Stimulated activated CD4-positive, alpha-beta T cell treated with anti-CD3 and anti-CD28 coated beads, TNF-alpha, amount 100 ng/mL, for 1 hour (primary cell): ENCODE results near the gene MAG.

ENCODE experiments used
- DNase-seq, 3 donors: peaks; one replicate each; pipeline ENCODE4 v3.0.0-alpha.2; 2020; ENCODE audit warnings: low read depth in 3 of 3, low spot score in 1 of 3

The MAG gene

GRCh38 chr19:35265126-35265899 is 26.6 kb upstream of the MAG start:
- no peak for DNase-seq

DNA sequence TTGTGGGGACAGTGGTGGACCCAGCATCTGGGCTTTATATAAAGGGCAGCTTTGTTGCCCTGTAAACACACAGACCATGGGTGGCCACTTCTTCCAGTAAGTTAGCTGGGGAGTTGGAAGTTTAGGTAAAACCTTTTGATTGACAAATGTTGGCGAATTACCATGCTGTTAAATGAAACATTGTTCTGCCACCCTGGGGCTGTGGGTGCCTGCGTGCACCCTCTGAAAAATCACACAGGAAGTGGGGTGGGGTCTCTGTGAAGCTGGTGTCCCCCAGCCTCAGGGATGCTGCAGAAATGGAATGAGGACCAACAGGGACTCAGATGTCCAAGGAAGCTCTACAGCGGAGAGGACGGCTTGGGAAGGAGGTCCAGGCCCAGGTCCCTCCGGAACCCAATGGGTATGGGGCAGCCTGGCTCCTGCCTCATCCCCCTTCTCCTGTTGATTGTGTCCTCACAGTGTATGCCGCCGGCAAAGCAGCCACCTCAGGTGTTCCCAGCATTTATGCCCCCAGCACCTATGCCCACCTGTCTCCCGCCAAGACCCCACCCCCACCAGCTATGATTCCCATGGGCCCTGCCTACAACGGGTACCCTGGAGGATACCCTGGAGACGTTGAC is 26.0 kb upstream of the MAG start:
- no peak for DNase-seq

DNA sequence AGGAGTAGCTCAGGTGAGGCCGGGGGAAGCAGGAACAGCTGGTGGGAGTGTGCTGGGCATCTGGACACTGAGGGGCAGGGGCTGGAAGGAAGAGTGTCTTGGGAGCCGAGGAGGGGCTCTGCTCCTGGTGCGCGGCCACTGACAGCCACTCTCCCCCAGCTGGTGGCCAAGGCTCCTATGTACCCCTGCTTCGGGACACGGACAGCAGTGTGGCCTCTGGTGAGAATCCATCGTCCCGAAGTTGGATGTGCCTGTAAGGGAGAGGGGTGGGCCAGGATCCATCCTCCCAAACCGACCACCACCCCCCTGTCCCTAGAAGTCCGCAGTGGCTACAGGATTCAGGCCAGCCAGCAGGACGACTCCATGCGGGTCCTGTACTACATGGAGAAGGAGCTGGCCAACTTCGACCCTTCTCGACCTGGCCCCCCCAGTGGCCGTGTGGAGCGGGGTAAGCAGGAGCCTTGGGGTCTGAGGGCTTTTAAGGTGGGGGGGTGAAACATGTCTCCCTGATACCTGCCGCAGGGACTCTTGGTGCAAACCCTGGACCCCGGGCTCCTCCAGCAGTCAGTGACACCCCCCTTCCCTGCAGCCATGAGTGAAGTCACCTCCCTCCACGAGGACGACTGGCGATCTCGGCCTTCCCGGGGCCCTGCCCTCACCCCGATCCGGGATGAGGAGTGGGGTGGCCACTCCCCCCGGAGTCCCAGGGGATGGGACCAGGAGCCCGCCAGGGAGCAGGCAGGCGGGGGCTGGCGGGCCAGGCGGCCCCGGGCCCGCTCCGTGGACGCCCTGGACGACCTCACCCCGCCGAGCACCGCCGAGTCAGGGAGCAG is 25.2 kb upstream of the MAG start:
- DNase-seq: no peak

DNA sequence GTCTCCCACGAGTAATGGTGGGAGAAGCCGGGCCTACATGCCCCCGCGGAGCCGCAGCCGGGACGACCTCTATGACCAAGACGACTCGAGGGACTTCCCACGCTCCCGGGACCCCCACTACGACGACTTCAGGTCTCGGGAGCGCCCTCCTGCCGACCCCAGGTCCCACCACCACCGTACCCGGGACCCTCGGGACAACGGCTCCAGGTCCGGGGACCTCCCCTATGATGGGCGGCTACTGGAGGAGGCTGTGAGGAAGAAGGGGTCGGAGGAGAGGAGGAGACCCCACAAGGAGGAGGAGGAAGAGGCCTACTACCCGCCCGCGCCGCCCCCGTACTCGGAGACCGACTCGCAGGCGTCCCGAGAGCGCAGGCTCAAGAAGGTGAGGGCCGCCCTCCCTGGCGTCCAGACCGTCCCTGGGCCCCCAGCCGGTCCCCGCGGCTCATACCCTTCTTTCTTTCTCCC is 24.6 kb upstream of the MAG start:
- DNase-seq: peak in 1 of 3 donors; percentile 48

DNA sequence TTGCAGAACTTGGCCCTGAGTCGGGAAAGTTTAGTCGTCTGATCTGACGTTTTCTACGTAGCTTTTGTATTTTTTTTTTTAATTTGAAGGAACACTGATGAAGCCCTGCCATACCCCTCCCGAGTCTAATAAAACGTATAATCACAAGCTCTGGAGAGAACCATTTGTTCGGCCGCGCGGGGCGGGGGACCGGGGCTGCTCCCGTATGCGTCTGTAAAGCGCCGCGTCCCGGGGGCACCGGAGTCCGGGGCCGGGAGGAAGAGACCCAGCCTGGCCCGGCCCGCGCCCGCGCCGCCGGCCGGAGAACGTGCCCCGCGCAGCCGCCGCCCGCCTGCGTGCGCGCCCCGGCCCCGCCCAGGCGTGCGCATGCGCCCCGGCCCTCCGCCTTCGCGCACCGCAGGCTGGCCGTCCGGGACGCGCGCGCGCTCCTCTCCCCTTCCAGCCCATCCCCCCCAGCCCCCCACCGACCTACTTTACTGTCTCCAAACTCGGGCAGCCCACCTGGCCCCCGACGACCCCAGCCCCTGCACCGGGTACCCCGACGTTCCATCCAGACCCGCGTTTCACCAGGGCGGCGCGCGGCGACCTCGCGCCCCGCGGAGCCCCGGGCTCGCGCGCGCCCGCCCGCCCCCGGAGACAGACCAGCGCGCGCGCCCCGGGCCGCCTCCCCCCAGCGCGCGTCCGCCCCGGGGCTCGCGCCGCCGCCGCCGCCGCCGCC is 24.0 kb upstream of the MAG start:
- peak in 2 of 3 donors; percentile 60 to 65 for DNase-seq

DNA sequence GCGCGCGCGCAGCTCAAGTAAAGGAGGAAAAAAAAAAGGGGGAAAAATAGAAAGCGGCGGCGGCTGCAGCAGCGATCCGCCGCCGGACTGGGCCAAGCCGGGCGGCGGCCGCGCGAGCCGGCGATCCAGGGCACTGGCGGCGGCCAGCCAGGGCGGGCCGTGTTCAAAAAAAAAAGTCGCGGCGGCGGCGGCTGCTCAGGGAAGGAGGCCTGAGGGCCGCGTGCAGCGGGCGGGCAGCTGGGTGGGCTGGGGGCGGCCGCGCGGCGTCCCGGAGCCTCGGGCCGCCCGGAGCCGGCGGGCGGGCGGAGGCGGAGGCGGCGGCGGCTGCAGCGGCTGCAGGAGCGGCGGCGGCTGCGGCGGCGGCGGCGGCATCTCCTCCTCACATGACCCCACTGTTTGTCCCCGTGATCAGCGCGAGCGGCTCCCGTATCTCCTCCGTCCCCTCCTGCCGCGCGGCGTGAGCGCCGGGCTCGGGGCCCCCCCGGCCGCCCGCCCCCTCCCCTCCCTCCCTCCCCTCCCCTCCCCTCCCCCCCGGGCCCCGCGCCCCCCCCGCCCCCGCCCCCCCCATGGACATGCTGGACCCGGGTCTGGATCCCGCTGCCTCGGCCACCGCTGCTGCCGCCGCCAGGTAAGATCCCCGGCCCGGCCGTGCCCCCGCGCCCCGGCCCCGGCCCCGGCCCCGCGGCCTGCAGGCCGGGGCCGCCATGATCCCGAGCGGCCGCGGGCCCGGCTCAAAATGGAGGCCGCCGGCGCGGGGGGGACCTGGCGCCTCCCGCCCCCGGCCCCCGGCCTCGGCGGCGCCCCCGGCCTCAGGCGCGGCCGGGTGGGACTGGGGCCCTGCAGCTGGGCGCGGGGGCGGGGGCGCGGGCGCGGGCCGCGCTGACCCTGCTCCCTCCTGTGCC is 23.2 kb upstream of the MAG start, which contains the start of gene USF2:
TSS of gene USF2 (plus strand) at position 427 of the 902 bp plus-strand sequence. CDS start at position 567, 140 bp downstream.
- peak in 1 of 3 donors; percentile 41 for DNase-seq

DNA sequence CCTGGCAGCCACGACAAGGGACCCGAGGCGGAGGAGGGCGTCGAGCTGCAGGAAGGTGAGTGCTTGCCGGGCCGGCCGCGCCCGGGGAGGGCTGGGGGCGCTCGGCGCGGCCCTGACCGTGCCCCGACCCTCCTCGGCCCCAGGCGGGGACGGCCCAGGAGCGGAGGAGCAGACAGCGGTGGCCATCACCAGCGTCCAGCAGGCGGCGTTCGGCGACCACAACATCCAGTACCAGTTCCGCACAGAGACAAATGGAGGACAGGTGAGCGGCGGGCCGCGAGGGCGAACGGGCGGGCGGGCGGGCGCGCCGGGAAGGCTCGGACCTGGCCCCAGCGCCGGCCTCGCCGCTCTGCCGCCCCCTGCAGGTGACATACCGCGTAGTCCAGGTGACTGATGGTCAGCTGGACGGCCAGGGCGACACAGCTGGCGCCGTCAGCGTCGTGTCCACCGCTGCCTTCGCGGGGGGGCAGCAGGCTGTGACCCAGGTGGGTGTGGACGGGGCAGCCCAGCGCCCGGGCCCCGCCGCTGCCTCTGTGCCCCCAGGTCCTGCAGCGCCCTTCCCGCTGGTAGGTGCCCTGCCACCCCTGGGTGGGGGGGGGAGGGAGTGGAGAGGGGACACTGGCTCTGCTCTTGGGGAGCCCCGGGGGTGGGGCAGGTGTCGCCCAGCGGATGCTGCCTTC is 22.4 kb upstream of the MAG start:
- DNase-seq: peak in 2 of 3 donors; percentile 53 to 58

GRCh38 chr19:35270381-35270811 is 21.6 kb upstream of the MAG start:
- DNase-seq: no peak

DNA sequence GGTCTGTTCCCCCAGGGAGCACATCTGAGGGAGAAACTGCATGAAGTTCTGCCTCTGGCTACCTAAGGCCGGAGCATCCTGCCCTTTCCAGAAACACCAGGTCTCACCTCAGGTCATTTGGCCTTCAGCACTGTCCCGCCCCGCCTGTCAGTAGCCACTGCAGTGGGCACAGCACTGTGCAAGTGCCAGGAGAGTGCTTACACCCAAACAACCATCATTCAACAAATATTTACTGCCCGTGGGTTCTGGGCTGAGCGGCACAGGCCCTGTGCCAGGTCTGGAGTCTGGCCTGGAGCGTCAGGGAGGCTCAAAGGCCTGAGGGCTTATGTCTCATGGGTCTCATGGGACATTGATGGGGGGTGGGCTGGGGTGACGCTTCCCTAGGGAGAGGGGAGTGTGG is 20.4 kb upstream of the MAG start:
- DNase-seq: no peak

DNA sequence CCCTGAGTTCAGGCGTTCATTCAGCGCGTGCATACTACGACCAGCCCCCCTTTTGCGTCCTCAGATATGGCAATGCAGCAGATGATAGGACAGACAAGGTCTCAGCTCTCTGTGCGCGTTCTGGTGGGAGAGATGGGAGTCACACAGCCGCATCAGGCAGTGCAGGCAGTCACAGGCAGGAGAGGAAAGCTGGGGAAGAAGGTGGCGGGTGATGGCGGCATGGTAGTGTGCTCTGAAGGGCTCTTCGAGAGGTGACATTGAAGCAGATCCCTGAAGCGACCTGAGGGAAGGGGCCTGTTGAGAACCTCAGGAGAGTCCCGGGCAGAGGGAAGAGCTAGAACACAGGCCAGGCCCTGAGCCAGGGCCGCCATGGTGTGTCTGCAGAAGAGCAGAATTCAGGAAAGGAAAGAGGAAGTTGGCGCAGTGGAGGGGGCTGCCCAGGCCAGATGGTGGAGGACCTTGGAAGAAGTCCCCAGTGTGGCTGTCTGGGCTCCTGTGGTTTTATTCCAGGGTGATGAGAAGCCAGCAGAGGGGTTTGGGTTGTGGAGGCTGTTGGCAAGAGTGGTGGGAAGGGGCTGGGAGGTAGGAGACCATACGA is 19.7 kb upstream of the MAG start:
- DNase-seq: no peak

- DNase-seq: no peak
Measured at GRCh38 chr19:35272954-35273649, 18.9 kb upstream of the MAG start.

GRCh38 chr19:35273686-35274259 is 18.2 kb upstream of the MAG start:
- no peak for DNase-seq

- DNase-seq: no peak
Measured at GRCh38 chr19:35274323-35274722, 17.6 kb upstream of the MAG start.

DNA sequence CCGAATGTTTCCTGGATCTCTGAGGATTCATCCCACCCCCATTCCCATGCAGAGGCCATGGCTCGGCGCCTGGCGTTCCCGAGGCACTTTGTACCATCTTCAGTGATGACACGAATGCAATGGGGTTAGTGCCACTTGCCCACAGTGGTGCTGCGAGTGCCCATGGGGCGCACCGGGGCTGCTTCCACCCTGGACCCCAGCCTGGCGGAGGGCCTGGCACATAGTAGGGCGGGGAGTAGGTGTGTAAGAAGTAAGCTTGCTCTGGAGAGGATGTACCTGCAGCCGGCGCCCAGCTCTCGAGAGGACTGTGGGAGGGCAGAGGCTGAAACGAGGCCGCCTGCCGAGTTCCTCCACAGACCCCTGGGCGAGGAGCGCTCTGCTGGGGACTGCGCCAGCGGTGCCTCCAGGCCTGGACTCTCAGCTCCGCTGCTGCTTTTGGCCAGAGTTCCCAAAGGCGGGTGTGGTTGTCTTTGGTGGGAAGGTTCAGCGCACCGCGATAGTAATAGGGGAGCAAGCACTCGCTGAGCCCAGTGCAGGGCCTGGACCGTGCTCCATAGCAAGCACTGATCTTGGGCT is 15.2 kb upstream of the MAG start:
- no peak for DNase-seq

DNA sequence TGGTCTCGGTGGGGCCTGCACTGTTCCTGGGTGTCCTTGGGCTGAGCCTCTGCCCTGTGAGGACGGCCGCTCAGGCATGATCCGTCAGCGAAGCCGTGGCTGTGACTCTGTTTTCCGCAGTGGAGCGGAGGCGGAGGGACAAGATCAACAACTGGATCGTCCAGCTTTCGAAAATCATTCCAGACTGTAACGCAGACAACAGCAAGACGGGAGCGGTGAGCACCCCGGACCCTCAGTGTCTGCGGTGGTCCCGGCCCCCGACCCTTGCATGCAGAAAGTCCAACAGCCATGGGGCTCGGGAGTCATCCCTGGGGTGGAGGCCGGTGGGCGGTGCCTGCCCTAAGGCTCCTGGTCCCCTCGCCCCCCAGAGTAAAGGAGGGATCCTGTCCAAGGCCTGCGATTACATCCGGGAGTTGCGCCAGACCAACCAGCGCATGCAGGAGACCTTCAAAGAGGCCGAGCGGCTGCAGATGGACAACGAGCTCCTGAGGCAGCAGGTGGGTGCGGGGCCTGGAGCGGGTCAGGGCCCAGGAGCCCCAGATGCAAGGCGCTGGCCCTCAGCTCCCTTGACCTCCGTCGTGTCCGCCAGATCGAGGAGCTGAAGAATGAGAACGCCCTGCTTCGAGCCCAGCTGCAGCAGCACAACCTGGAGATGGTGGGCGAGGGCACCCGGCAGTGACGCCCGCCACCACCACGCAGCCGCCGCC is 13.2 kb upstream of the MAG start:
- DNase-seq: no peak

DNA sequence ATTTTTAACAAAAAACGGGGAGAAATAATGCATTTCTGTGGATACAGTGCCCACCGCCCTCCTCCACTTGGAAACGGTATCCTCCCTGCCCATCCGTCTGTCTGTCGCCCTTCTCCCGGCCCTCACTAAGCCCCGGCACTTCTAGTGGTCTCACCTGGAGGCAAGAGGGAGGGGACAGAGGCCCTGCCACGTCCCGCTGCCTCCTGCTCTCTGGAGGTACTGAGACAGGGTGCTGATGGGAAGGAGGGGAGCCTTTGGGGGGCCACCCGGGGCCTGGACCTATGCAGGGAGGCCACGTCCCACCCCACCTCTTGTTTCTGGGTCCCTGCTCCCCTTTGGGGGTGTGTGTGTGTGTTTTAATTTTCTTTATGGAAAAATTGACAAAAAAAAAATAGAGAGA is 12.6 kb upstream of the MAG start:
- no peak for DNase-seq
